ENCODE measurements around the gene PEA15.

Gene PEA15

GRCh38 chr1:160226623-160227022, 21.4 kb downstream of the PEA15 start:
- Mint-ChIP-seq H3K4me1 (ENCODE audit: low read depth) (no peaks in the 10 kb centered on the region), H3K36me3 (ENCODE audit: low read depth) (peaks cover 48% of the 10 kb centered on the region), H3K27me3 (ENCODE audit: low read depth) (no peaks in the 10 kb centered on the region), H3K27ac (no peak overlapping the region), H3K9me3 (no peaks in the 10 kb centered on the region), H3K4me3 (no peak overlapping the region)
- no peak for DNase-seq (ENCODE audit: low spot score)

DNA sequence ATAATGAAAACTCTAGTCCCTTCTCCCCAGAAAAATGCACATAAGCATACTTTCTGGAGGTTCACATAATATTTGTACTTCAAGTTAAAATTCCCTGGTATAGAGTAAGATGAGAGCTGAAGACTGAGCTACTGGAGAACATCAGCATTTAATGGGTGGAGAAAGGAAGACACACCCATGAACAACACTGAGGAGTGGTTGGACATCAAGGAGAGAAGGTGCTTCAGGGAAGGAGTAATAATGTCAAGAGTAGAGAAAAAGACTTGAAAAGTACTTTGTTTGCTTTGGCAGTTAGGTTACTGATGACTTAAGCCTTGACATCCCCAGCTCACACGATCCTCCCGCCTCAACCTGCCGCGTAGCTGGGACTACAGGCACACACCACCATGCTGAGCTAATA, 21.9 kb downstream of the PEA15 start:
- H3K27me3 Mint-ChIP-seq (ENCODE audit: low read depth): no peaks in the 10 kb centered on the region
- DNase-seq (ENCODE audit: low spot score): no peak
- H3K27ac Mint-ChIP-seq: no peak overlapping the region
- no peak overlapping the region for H3K4me3 Mint-ChIP-seq
- H3K36me3 Mint-ChIP-seq (ENCODE audit: low read depth): peaks cover 48% of the 10 kb centered on the region
- no peaks in the 10 kb centered on the region for H3K4me1 Mint-ChIP-seq (ENCODE audit: low read depth)
- H3K9me3 Mint-ChIP-seq: no peaks in the 10 kb centered on the region

- H3K9me3 Mint-ChIP-seq: no peaks in the 10 kb centered on the region
- no peak overlapping the region for H3K27ac Mint-ChIP-seq
- peaks cover 42% of the 10 kb centered on the region for H3K36me3 Mint-ChIP-seq (ENCODE audit: low read depth)
- H3K27me3 Mint-ChIP-seq (ENCODE audit: low read depth): no peaks in the 10 kb centered on the region
- H3K4me1 Mint-ChIP-seq (ENCODE audit: low read depth): no peaks in the 10 kb centered on the region
- no peak for DNase-seq (ENCODE audit: low spot score)
- H3K4me3 Mint-ChIP-seq: no peak overlapping the region
These were observed 22.4 kb downstream of the PEA15 start for GRCh38 chr1:160227561-160227960.

GRCh38 chr1:160228431-160228830, 23.2 kb downstream of the PEA15 start:
- Mint-ChIP-seq H3K4me3 (no peak overlapping the region), H3K9me3 (no peaks in the 10 kb centered on the region), H3K36me3 (ENCODE audit: low read depth) (peaks cover 43% of the 10 kb centered on the region), H3K27me3 (ENCODE audit: low read depth) (no peaks in the 10 kb centered on the region), H3K27ac (no peak overlapping the region), H3K4me1 (ENCODE audit: low read depth) (no peaks in the 10 kb centered on the region)
- no peak for DNase-seq (ENCODE audit: low spot score)

DNA sequence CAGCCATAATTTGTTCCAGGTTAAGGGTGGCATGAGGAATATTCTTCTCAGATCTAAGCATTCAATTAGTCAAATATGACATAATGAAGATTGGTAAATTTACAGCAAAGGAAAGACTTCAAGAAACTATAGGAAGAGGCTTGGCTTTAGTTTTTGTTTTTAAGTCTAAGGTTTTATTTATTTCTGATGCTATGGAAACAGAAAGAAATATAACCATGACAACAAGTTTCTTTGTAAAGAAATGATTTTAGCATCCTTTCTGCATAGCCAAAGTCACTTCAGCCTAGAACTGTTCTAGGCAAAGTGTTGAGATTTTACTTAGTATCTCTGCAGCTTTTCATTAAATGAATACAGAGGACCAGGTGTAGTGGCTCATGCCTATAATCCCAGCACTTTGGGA, 27.7 kb downstream of the PEA15 start:
- no peaks in the 10 kb centered on the region for H3K27me3 Mint-ChIP-seq (ENCODE audit: low read depth)
- DNase-seq (ENCODE audit: low spot score): no peak
- H3K4me3 Mint-ChIP-seq: no peak overlapping the region
- peaks cover 6% of the 10 kb centered on the region for H3K4me1 Mint-ChIP-seq (ENCODE audit: low read depth)
- no peak overlapping the region for H3K27ac Mint-ChIP-seq
- no peaks in the 10 kb centered on the region for H3K9me3 Mint-ChIP-seq
- peaks cover 46% of the 10 kb centered on the region for H3K36me3 Mint-ChIP-seq (ENCODE audit: low read depth)

DNA sequence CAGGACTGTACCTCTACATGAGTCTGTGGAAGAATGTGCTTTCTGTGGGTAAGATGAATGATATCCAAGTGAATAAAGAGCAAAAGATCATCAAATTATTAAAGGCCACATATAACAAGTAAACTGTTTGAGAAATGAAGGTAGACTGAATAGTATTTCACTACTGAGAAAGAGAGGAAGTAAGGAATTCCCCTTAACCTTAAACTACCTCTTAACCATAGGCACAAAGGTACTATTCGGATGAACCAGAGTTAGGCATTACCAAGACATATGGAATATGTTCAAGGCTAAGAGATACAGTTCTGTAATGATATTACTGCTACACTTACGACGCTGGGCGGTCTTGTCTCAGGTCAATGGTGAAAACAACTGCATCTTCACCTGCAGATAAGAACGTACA, 31.6 kb downstream of the PEA15 start:
- Mint-ChIP-seq H3K27ac (no peak overlapping the region), H3K4me3 (no peak overlapping the region)

GRCh38 chr1:160237558-160237957, 32.4 kb downstream of the PEA15 start:
- peaks cover 8% of the 10 kb centered on the region for H3K4me1 Mint-ChIP-seq (ENCODE audit: low read depth)
- no peak overlapping the region for H3K27ac Mint-ChIP-seq
- H3K27me3 Mint-ChIP-seq (ENCODE audit: low read depth): no peaks in the 10 kb centered on the region
- no peak for DNase-seq (ENCODE audit: low spot score)
- H3K9me3 Mint-ChIP-seq: no peaks in the 10 kb centered on the region
- peaks cover 39% of the 10 kb centered on the region for H3K36me3 Mint-ChIP-seq (ENCODE audit: low read depth)
- no peak overlapping the region for H3K4me3 Mint-ChIP-seq

More for the DNA sequence above, 31.6 kb downstream of the PEA15 start:
- Mint-ChIP-seq H3K27me3 (ENCODE audit: low read depth) (no peaks in the 10 kb centered on the region), H3K4me1 (ENCODE audit: low read depth) (peaks cover 8% of the 10 kb centered on the region), H3K36me3 (ENCODE audit: low read depth) (peaks cover 39% of the 10 kb centered on the region), H3K9me3 (no peaks in the 10 kb centered on the region)
- DNase-seq (ENCODE audit: low spot score): no peak

GRCh38 chr1:160238408-160238807, 33.2 kb downstream of the PEA15 start:
- H3K36me3 Mint-ChIP-seq (ENCODE audit: low read depth): peaks cover 37% of the 10 kb centered on the region
- no peaks in the 10 kb centered on the region for H3K27me3 Mint-ChIP-seq (ENCODE audit: low read depth)
- no peak overlapping the region for H3K27ac Mint-ChIP-seq
- H3K4me1 Mint-ChIP-seq (ENCODE audit: low read depth): peaks cover 8% of the 10 kb centered on the region
- DNase-seq (ENCODE audit: low spot score): no peak
- no peaks in the 10 kb centered on the region for H3K9me3 Mint-ChIP-seq
- H3K4me3 Mint-ChIP-seq: no peak overlapping the region

DNA sequence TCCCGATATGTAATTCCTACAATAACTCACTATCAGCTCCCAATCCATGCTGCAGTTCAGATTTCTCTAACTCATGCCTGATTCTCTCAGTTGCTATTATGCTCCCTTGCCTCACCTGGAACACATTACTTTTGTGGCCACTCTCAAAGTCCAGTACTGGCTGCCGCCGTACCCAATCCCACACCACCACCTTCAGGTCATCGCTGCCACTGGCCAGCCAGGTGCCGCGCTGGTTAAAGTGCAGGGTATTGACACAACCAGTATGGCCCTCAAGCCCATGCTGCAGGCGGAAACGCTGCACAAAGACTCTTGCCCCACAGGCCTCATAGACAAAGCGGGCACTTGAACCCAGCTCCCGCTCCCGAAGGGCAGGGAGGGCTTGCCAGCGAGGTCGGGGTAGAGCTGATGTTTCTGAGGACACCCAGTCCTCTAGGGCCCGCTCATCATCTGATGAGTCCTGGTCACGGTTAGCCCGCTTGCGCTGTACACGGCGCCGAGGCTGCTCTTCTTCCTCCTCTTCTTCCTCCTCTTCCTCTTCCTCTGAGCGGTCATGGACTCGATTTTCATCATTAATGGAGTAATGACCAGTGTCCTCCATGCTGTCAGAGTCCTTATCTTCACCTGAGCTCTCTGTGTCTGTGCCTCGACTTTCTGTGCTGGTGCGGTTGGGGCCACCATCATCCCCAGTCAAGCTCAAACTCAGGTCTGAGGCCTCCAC, 34.6 kb downstream of the PEA15 start:
- Mint-ChIP-seq H3K9me3 (no peaks in the 10 kb centered on the region), H3K27ac (no peak overlapping the region), H3K4me1 (ENCODE audit: low read depth) (peaks cover 3% of the 10 kb centered on the region), H3K27me3 (ENCODE audit: low read depth) (no peaks in the 10 kb centered on the region), H3K36me3 (ENCODE audit: low read depth) (peaks cover 34% of the 10 kb centered on the region), H3K4me3 (no peak overlapping the region)
- no peak for DNase-seq (ENCODE audit: low spot score)

GRCh38 chr1:160243767-160244166, 38.6 kb downstream of the PEA15 start:
- no peak for DNase-seq (ENCODE audit: low spot score)
- Mint-ChIP-seq H3K4me1 (ENCODE audit: low read depth) (peaks cover 2% of the 10 kb centered on the region), H3K4me3 (no peak overlapping the region), H3K27ac (no peak overlapping the region), H3K27me3 (ENCODE audit: low read depth) (no peaks in the 10 kb centered on the region), H3K9me3 (no peaks in the 10 kb centered on the region), H3K36me3 (ENCODE audit: low read depth) (peaks cover 24% of the 10 kb centered on the region)

GRCh38 chr1:160244209-160244608, 39.0 kb downstream of the PEA15 start:
- no peak for DNase-seq (ENCODE audit: low spot score)
- H3K27ac Mint-ChIP-seq: no peak overlapping the region
- H3K4me1 Mint-ChIP-seq (ENCODE audit: low read depth): peaks cover 2% of the 10 kb centered on the region
- H3K36me3 Mint-ChIP-seq (ENCODE audit: low read depth): peaks cover 20% of the 10 kb centered on the region
- H3K27me3 Mint-ChIP-seq (ENCODE audit: low read depth): no peaks in the 10 kb centered on the region
- H3K4me3 Mint-ChIP-seq: no peak overlapping the region
- no peaks in the 10 kb centered on the region for H3K9me3 Mint-ChIP-seq

DNA sequence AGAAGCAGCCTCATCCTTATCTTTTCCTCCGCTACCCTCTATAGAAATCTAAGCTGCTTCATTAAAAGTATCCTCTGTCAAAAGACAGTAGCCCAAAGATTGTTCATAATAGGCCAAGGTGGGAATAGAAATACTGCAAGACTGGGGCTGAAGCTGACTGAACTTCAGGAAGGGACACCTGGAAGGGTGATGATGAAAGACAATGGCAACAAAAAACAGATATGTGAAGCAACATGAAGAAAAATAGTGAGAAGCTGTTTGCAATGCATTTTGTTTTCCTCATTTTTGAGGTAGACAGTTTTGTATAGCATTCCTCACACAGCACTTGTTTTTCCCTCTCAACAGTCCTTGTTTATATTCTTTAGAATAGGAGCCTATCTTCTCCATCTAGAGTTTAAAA, 40.2 kb downstream of the PEA15 start:
- Mint-ChIP-seq H3K27me3 (ENCODE audit: low read depth) (no peaks in the 10 kb centered on the region), H3K4me1 (ENCODE audit: low read depth) (no peaks in the 10 kb centered on the region), H3K9me3 (no peaks in the 10 kb centered on the region), H3K27ac (peak overlapping the region; percentile 62), H3K36me3 (ENCODE audit: low read depth) (peaks cover 11% of the 10 kb centered on the region), H3K4me3 (no peak overlapping the region)
- DNase-seq (ENCODE audit: low spot score): no peak

DNA sequence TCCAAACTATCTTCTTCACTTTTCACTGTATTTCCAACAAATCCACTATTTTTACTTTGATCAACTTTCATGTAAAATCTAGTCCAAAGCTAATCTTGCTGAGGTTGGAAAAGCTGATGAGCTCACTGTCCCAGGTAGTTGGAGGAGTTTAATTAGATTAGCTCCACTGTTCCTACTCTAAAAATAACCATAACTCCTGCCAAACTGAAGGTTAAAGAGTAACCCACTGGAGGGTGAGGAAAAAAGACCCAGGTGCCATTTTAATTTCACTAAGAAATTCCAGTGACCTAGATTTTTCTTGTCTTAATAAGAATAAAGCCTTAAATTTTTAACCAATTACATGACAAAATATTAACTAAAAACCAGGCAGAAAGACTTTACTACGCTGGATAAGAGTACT, 41.9 kb downstream of the PEA15 start:
- Mint-ChIP-seq H3K27ac (no peak overlapping the region), H3K4me3 (no peak overlapping the region), H3K36me3 (ENCODE audit: low read depth) (peaks cover 11% of the 10 kb centered on the region)

GRCh38 chr1:160251011-160251410, 45.8 kb downstream of the PEA15 start:
- Mint-ChIP-seq H3K27me3 (ENCODE audit: low read depth) (no peaks in the 10 kb centered on the region), H3K36me3 (ENCODE audit: low read depth) (peaks cover 11% of the 10 kb centered on the region), H3K4me1 (ENCODE audit: low read depth) (peaks cover 5% of the 10 kb centered on the region), H3K4me3 (no peak overlapping the region), H3K27ac (no peak overlapping the region), H3K9me3 (no peaks in the 10 kb centered on the region)
- DNase-seq (ENCODE audit: low spot score): no peak

More for the DNA sequence above, 41.9 kb downstream of the PEA15 start:
- DNase-seq (ENCODE audit: low spot score): no peak
- Mint-ChIP-seq H3K4me1 (ENCODE audit: low read depth) (peaks cover 2% of the 10 kb centered on the region), H3K9me3 (no peaks in the 10 kb centered on the region), H3K27me3 (ENCODE audit: low read depth) (no peaks in the 10 kb centered on the region)

Data from T-helper 2 cell treated with Interferon-gamma antibody and Interleukin-4, amounts not matched to agents 5 μg/mL and 100 μg/mL, for 36 hours (primary cell).